ENCODE results near the gene LBP. TPM values are rescaled to one million over a fixed set of nuclear protein-coding genes. Genes with fewer than 3 reads are reported as not detected.
"Not testable (repeated sequence)": the region's sequence is repeated elsewhere in the genome, so short reads cannot be mapped to it uniquely, and the experiment has no call there.

The LBP gene
- total and polyA plus RNA-seq, 2 donors: 1.8 TPM; not detected in 1

DNA sequence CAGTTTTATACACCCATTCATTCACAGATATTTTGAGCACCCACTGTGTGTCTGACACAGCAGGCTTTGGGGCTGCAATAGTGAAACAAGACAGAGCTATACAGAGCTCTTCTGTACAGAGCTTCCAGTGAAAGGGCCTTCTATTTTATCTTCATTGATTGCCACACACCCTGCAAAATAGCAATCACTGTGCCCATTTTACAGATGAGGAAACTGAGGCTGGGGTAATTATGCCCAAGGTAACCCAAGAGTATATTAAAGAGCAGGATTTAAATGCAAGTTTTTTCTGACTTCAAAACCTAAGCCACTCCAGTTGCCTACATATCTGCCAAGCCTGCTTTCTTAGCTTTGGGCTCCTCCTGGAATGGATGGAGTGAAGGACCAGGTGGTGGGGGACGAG lies 37.8 kb upstream of the LBP start:
- Histone ChIP-seq H3K36me3 (ENCODE audit: insufficient read depth) (no peaks in the 10 kb centered on the region), H3K4me3 (ENCODE audit: low read depth, low read length) (no peak overlapping the region), H3K27ac (ENCODE audit: low read depth) (no peak overlapping the region), H3K4me1 (ENCODE audit: insufficient read depth) (no peaks in the 10 kb centered on the region)
- no peak for DNase-seq (ENCODE audit: extremely low spot score)
- 91% methylated on average over 1 of the region's 1 CpG for WGBS

DNA sequence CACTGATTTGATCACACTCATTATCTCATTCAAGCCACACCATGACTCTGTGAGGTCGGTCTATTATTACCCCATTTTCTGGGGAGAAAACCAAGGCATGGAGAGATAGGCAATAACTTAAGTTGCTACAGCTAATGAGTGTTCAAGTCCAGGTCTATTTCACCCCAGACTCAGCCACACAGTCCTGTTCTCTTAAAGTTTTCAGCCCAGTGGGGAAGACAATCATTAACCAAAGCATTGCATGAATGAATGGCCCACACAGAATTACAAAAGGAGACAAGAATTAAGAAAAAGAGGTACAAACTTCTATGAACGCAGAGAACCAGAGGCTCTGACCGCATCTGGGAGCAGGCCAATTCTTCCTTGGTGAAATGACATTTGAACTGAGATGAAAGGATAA lies 35.2 kb upstream of the LBP start:
- 92% methylated on average over 3 of the region's 3 CpGs for WGBS
- DNase-seq (ENCODE audit: extremely low spot score): no peak
- Histone ChIP-seq H3K27ac (ENCODE audit: low read depth) (no peak overlapping the region), H3K4me1 (ENCODE audit: insufficient read depth) (no peaks in the 10 kb centered on the region), H3K36me3 (ENCODE audit: insufficient read depth) (no peaks in the 10 kb centered on the region), H3K4me3 (ENCODE audit: low read depth, low read length) (no peak overlapping the region)

DNA sequence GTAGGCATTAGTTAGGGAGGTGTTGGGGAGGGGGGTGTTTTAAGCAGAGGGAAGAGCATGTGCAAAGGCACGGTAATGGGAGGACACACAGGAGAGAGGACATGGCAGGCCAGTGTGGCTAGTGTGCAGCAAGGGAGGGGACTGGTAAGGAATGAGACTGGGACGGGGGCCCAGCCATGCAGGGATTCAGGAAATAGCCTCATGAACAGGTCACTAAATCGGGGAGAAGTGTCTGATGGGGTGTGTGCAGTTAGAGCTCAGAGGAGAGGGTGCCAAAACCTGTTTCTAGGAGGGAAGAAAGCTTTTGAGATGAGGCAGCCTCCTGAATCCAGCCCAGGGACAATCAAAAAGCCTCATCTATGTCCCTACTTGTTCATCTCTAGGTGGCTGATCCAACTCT lies 34.8 kb upstream of the LBP start:
- 56% methylated on average over 3 of the region's 3 CpGs for WGBS
- Histone ChIP-seq H3K4me1 (ENCODE audit: insufficient read depth) (no peaks in the 10 kb centered on the region), H3K4me3 (ENCODE audit: low read depth, low read length) (no peak overlapping the region), H3K36me3 (ENCODE audit: insufficient read depth) (no peaks in the 10 kb centered on the region), H3K27ac (ENCODE audit: low read depth) (no peak overlapping the region)
- no peak for DNase-seq (ENCODE audit: extremely low spot score)

GRCh38 chr20:38313676-38314075 lies 32.6 kb upstream of the LBP start:
- Histone ChIP-seq H3K4me1 (ENCODE audit: insufficient read depth) (no peaks in the 10 kb centered on the region), H3K4me3 (ENCODE audit: low read depth, low read length) (no peak overlapping the region), H3K36me3 (ENCODE audit: insufficient read depth) (no peaks in the 10 kb centered on the region), H3K27ac (ENCODE audit: low read depth) (no peak overlapping the region)
- WGBS: 97% methylated on average over 2 of the region's 2 CpGs
- no peak for DNase-seq (ENCODE audit: extremely low spot score)

- 93% methylated on average over 1 of the region's 1 CpG for WGBS
- not testable (repeated sequence) for DNase-seq (ENCODE audit: extremely low spot score)
Measured at GRCh38 chr20:38314350-38314749, 31.9 kb upstream of the LBP start.

DNA sequence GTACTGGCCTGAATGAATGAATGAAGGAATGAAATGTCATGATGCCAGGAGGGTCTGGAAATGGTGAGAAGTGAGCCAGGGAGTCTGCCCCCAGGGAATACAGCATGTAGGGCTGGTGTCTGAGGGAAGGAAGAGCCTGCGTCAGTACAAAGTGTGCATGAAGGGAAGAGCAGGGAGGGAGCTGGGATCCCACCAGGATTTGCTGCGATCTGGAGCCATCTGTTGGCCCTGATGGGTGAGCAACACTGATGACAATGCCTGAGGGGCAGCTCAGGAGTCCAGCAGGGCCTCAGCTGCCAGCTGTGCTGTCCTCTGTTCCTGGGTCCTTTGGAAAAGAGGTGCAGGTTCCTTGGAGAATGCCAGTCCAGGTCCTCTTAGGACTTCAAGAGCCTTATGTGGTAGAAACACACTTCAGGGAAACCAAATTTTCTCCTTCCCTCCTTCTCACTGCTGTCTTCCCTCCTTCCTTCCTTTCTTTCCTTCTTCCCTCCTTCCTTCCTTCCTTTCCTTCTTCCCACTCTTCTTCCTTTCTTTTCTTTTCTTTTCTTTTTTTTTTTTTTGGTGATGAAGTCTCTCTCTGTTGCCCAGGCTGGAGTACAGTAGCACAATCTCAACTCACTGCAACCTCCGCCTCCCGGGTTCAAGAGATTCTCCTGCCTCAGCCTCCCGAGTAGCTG lies 30.9 kb upstream of the LBP start:
- H3K4me3 ChIP-seq (ENCODE audit: low read depth, low read length): no peak overlapping the region
- no peaks in the 10 kb centered on the region for H3K36me3 ChIP-seq (ENCODE audit: insufficient read depth)
- H3K27ac ChIP-seq (ENCODE audit: low read depth): no peak overlapping the region
- H3K4me1 ChIP-seq (ENCODE audit: insufficient read depth): no peaks in the 10 kb centered on the region
- WGBS: 70% methylated on average over 5 of the region's 5 CpGs
- no peak for DNase-seq (ENCODE audit: extremely low spot score)

More at GRCh38 chr20:38314350-38314749, 31.9 kb upstream of the LBP start:
- not testable (repeated sequence) for H3K36me3 ChIP-seq (ENCODE audit: insufficient read depth); H3K4me1 ChIP-seq (ENCODE audit: insufficient read depth); H3K4me3 ChIP-seq (ENCODE audit: low read depth, low read length); H3K27ac ChIP-seq (ENCODE audit: low read depth)

GRCh38 chr20:38316341-38316740 lies 29.9 kb upstream of the LBP start:
- DNase-seq (ENCODE audit: extremely low spot score): no peak
- 94% methylated on average over 4 of the region's 4 CpGs for WGBS

DNA sequence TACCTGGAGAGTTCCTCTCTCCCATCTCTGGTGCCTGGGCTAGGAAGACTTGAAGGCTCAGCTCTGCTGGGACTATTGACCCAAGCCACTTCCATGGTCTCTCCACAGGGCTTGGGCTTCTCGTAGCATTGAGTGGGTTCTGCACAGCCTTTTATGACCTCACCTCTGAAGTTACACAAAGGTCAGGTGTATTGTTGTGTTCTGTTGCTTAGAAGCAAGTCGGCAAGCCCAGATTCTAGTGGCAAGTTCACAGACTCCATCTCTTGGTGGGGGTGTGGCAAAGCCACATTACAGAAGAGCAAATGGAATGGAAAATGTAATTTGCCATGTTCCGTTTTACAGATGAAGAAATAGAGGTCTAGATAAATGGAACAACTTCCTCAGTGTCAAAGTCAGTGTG lies 28.9 kb upstream of the LBP start:
- 78% methylated on average over 3 of the region's 3 CpGs for WGBS
- no peaks in the 10 kb centered on the region for H3K4me1 ChIP-seq (ENCODE audit: insufficient read depth)
- no peaks in the 10 kb centered on the region for H3K36me3 ChIP-seq (ENCODE audit: insufficient read depth)

More at GRCh38 chr20:38316341-38316740, 29.9 kb upstream of the LBP start:
- Histone ChIP-seq H3K4me1 (ENCODE audit: insufficient read depth) (no peaks in the 10 kb centered on the region), H3K4me3 (ENCODE audit: low read depth, low read length) (no peak overlapping the region), H3K27ac (ENCODE audit: low read depth) (no peak overlapping the region), H3K36me3 (ENCODE audit: insufficient read depth) (no peaks in the 10 kb centered on the region)

DNA sequence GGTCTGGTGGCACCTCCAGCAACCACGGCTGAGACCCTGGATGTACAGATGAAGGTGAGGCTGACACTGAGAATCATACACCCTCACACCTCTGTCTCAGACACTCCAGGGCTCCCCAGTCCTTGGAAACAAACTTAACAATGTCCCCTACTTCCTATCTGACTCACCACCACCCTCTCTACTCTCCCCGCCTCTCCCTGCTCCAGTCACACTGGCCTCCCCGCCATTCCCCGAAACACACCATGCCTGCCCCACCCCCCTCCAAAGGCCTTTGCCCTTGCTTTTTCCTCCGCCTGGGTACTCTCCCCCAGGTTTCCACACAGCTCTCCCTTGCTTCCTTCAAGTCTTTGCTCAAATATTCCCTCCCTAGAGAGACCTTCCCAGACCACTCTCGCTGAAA lies 26.1 kb upstream of the LBP start:
- no peaks in the 10 kb centered on the region for H3K36me3 ChIP-seq (ENCODE audit: insufficient read depth)
- no peak for DNase-seq (ENCODE audit: extremely low spot score)
- 51% methylated on average over 6 of the region's 6 CpGs for WGBS
- no peak overlapping the region for H3K27ac ChIP-seq (ENCODE audit: low read depth)
- no peaks in the 10 kb centered on the region for H3K4me1 ChIP-seq (ENCODE audit: insufficient read depth)
- no peak overlapping the region for H3K4me3 ChIP-seq (ENCODE audit: low read depth, low read length)

More for the DNA sequence above, 28.9 kb upstream of the LBP start:
- Histone ChIP-seq H3K27ac (ENCODE audit: low read depth) (no peak overlapping the region), H3K4me3 (ENCODE audit: low read depth, low read length) (no peak overlapping the region)
- DNase-seq (ENCODE audit: extremely low spot score): no peak

GRCh38 chr20:38321959-38322598 lies 24.2 kb upstream of the LBP start:
- H3K36me3 ChIP-seq (ENCODE audit: insufficient read depth): no peaks in the 10 kb centered on the region
- H3K27ac ChIP-seq (ENCODE audit: low read depth): no peak overlapping the region
- no peak overlapping the region for H3K4me3 ChIP-seq (ENCODE audit: low read depth, low read length)
- no peak for DNase-seq (ENCODE audit: extremely low spot score)
- WGBS: under 1% methylated on average over 5 of the region's 5 CpGs
- H3K4me1 ChIP-seq (ENCODE audit: insufficient read depth): no peaks in the 10 kb centered on the region

DNA sequence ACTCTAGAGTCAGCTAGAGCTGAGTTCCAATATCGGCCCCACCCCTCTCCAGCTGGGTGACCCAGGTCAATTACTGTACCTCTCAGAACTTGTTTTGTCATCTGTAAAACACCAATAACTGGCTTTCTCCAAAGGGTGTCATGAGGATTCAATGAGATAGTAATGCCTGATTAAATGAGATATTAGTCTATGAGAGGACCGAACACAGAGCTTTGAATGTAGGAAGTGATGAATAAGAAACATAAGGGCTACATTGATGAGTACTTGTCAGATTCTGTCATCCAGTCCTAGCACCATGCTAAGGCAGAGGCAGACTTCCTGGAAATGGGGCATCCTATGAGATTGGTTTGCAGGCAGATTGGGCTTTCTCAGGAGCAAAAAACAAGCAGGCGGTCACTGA lies 22.1 kb upstream of the LBP start:
- Histone ChIP-seq H3K27ac (ENCODE audit: low read depth) (no peak overlapping the region), H3K36me3 (ENCODE audit: insufficient read depth) (no peaks in the 10 kb centered on the region), H3K4me1 (ENCODE audit: insufficient read depth) (no peaks in the 10 kb centered on the region), H3K4me3 (ENCODE audit: low read depth, low read length) (no peak overlapping the region)
- no peak for DNase-seq (ENCODE audit: extremely low spot score)
- 91% methylated on average over 3 of the region's 3 CpGs for WGBS

DNA sequence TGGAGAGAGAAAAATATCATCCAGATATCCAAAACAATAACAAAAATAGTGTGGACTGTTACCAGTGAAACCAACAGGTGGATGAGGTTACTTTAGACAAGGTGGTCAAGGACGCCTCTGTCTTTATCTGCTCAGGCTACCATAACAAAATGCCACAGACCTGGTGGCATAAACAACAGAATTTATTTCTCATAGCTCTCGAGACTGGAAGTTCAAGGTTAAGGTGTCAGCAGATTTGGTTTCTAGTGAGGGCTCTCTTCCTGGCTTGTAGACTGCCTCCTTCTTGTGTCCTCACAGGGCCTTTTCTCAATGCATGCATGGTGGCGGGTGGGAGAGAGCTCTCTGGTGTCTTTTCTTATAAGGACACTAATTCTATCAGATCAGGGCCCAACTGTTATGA lies 21.1 kb upstream of the LBP start:
- no peak for DNase-seq (ENCODE audit: extremely low spot score)
- Histone ChIP-seq H3K36me3 (ENCODE audit: insufficient read depth) (no peaks in the 10 kb centered on the region), H3K27ac (ENCODE audit: low read depth) (no peak overlapping the region), H3K4me1 (ENCODE audit: insufficient read depth) (no peaks in the 10 kb centered on the region), H3K4me3 (ENCODE audit: low read depth, low read length) (no peak overlapping the region)
- 66% methylated on average over 3 of the region's 3 CpGs for WGBS

DNA sequence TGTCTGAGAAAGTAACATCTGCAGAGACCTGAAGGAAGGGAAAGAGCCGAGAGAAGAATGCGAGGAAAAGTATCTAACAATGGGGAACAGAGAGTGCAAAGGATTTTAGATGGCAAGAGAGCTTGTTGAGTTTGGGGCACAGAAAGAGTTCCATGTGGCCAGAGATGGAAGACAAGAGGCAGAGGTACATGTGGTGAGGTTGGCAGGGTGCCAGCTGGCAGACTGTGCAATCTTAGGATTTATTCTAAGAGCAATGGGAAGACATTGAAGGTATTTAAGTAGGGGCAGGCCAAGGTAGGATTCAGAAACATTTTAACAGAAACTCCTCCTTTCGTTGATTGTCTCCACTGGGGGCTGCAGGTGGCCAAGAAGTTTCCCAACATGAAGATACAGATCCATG lies 20.4 kb upstream of the LBP start:
- no peaks in the 10 kb centered on the region for H3K4me1 ChIP-seq (ENCODE audit: insufficient read depth)
- no peak overlapping the region for H3K4me3 ChIP-seq (ENCODE audit: low read depth, low read length)
- no peak for DNase-seq (ENCODE audit: extremely low spot score)
- no peaks in the 10 kb centered on the region for H3K36me3 ChIP-seq (ENCODE audit: insufficient read depth)
- WGBS: 81% methylated on average over 3 of the region's 3 CpGs
- H3K27ac ChIP-seq (ENCODE audit: low read depth): no peak overlapping the region

GRCh38 chr20:38326309-38326708 lies 20.0 kb upstream of the LBP start:
- H3K4me3 ChIP-seq (ENCODE audit: low read depth, low read length): no peak overlapping the region
- no peak overlapping the region for H3K27ac ChIP-seq (ENCODE audit: low read depth)
- no peaks in the 10 kb centered on the region for H3K36me3 ChIP-seq (ENCODE audit: insufficient read depth)
- WGBS: 89% methylated on average over 7 of the region's 7 CpGs
- H3K4me1 ChIP-seq (ENCODE audit: insufficient read depth): no peaks in the 10 kb centered on the region
- no peak for DNase-seq (ENCODE audit: extremely low spot score)
